Stimulated activated memory B cell treated with anti-CD40 and anti-IgM and Interleukin-4, amounts not matched to agents 10 μg/mL and 1 μg/mL and 100 μg/mL, for 72 hours (primary cell): ENCODE measurements around the gene AMPD2.

Experiments
- ATAC-seq: fragments of 150-1000 bp; cut with Tn5 transposase; 2 replicates; pipeline ENCODE4 v1.10.0; 2021
- H3K27ac Mint-ChIP-seq: one replicate; pipeline ENCODE4 v1.8.0; 2022; ENCODE audit warnings: mild to moderate bottlenecking, mixed read lengths
- H3K27me3 Mint-ChIP-seq: one replicate; pipeline ENCODE4 v1.8.0; 2022; ENCODE audit warnings: mixed read lengths
- H3K36me3 Mint-ChIP-seq: one replicate; pipeline ENCODE4 v1.8.0; 2022; ENCODE audit warnings: mixed read lengths
- H3K4me1 Mint-ChIP-seq: one replicate; pipeline ENCODE4 v1.8.0; 2022; ENCODE audit warnings: mixed read lengths
- H3K4me3 Mint-ChIP-seq: one replicate; pipeline ENCODE4 v1.8.0; 2022; ENCODE audit warnings: mild to moderate bottlenecking, moderate library complexity, mixed read lengths
- H3K9me3 Mint-ChIP-seq: one replicate; pipeline ENCODE4 v1.8.0; 2022; ENCODE audit warnings: mixed read lengths

Gene AMPD2

DNA sequence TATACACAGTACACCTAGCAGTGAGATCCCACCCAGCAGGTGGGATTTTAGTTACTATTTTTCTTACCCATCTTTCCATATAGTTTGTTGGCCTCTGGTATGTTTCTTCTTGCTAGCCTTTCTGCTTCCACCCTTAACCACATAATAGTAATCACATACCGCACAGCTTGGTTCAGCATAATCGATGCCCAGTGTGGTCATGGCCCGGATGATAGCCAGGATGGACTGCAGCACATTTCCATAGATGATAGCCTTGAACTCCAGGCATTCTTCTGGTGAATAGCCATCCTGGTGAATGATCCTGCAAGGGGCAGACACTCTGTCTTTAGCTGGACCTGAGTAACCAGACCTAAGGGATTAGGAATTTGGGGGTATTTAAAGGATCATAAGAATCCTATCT, 9.8 kb upstream of the AMPD2 start:
- no peaks in the 10 kb centered on the region for H3K36me3 Mint-ChIP-seq
- H3K4me1 Mint-ChIP-seq = no peaks in the 10 kb centered on the region
- no peak overlapping the region for H3K4me3 Mint-ChIP-seq
- H3K27me3 Mint-ChIP-seq = no peaks in the 10 kb centered on the region
- ATAC-seq = no peak
- no peaks in the 10 kb centered on the region for H3K9me3 Mint-ChIP-seq
- no peak overlapping the region for H3K27ac Mint-ChIP-seq

- H3K4me1 Mint-ChIP-seq = peaks cover 2% of the 10 kb centered on the region
- H3K27ac Mint-ChIP-seq = no peak overlapping the region
- no peak for ATAC-seq
- H3K4me3 Mint-ChIP-seq = no peak overlapping the region
- H3K9me3 Mint-ChIP-seq = no peaks in the 10 kb centered on the region
- H3K27me3 Mint-ChIP-seq = no peaks in the 10 kb centered on the region
- H3K36me3 Mint-ChIP-seq = no peaks in the 10 kb centered on the region
Measured at GRCh38 chr1:109610609-109611307, 8.9 kb upstream of the AMPD2 start.

DNA sequence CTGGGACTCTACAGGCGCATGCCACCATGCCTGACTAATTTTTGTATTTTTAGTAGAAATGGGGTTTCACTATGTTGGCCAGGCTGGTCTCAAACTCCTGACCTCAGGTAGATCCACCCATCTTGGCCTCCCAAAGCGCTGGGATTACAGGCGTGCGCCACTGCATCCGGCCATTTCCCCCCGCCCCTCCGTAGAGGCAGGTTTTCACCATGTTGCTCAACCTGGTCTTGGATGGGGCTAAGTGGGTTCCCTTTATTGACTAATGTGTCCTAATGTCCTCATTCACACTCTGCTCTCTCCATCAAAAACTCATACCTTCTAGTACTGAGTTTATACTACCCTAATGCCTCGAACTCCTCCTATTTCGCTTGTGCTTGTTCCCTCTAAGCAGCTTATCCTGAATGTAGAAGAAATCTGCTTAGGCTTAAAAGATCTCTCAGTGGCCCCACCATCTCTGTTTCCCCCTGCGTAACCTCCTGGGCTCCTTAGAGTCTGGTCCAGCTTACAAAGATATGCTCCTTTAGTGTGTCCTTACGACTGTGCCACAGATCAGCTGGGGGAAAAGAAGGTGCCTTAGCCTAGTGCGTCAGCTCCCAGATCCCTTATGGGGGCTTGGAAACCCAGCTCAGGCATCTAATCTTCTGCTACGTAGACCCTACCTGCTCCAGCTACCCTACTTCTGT, 8.2 kb upstream of the AMPD2 start:
- H3K4me1 Mint-ChIP-seq = peaks cover 9% of the 10 kb centered on the region
- no peak overlapping the region for H3K4me3 Mint-ChIP-seq
- no peaks in the 10 kb centered on the region for H3K9me3 Mint-ChIP-seq
- no peak for ATAC-seq
- no peaks in the 10 kb centered on the region for H3K36me3 Mint-ChIP-seq
- H3K27ac Mint-ChIP-seq = no peak overlapping the region
- H3K27me3 Mint-ChIP-seq = no peaks in the 10 kb centered on the region

GRCh38 chr1:109613361-109614147, 6.1 kb upstream of the AMPD2 start:
- H3K27me3 Mint-ChIP-seq = no peaks in the 10 kb centered on the region
- H3K36me3 Mint-ChIP-seq = no peaks in the 10 kb centered on the region
- H3K4me1 Mint-ChIP-seq = peaks cover 24% of the 10 kb centered on the region
- ATAC-seq = no peak
- no peak overlapping the region for H3K27ac Mint-ChIP-seq
- H3K4me3 Mint-ChIP-seq = no peak overlapping the region
- no peaks in the 10 kb centered on the region for H3K9me3 Mint-ChIP-seq

DNA sequence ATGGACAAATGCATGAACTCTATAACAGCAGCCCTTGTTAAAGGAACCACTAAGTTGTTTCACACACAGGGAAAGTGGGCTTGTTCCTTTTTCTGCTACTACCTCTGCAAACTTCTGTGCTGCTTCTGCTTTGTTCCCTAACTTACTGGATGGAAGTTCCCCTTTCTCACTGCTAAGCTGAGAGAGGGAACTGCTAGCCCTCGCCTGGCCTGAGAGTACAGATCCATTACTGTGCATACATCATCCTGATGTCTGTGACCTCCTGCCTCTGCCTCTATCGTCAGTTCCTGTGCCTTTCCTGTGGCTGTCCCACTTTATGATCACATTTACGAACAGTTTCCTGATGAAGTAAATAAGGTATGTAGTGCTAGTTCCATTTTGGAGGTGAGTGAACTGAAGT, 3.8 kb upstream of the AMPD2 start:
- Mint-ChIP-seq H3K36me3 (no peaks in the 10 kb centered on the region), H3K4me1 (peaks cover 47% of the 10 kb centered on the region), H3K4me3 (no peak overlapping the region), H3K9me3 (no peaks in the 10 kb centered on the region), H3K27me3 (no peaks in the 10 kb centered on the region), H3K27ac (peak overlapping the region; percentile 4)
- peak; percentile 76 for ATAC-seq

GRCh38 chr1:109616391-109616790, 3.2 kb upstream of the AMPD2 start:
- Mint-ChIP-seq H3K27ac (peak overlapping the region; percentile 4), H3K9me3 (no peaks in the 10 kb centered on the region), H3K4me3 (no peak overlapping the region), H3K4me1 (peaks cover 52% of the 10 kb centered on the region), H3K36me3 (no peaks in the 10 kb centered on the region), H3K27me3 (no peaks in the 10 kb centered on the region)
- no peak for ATAC-seq

DNA sequence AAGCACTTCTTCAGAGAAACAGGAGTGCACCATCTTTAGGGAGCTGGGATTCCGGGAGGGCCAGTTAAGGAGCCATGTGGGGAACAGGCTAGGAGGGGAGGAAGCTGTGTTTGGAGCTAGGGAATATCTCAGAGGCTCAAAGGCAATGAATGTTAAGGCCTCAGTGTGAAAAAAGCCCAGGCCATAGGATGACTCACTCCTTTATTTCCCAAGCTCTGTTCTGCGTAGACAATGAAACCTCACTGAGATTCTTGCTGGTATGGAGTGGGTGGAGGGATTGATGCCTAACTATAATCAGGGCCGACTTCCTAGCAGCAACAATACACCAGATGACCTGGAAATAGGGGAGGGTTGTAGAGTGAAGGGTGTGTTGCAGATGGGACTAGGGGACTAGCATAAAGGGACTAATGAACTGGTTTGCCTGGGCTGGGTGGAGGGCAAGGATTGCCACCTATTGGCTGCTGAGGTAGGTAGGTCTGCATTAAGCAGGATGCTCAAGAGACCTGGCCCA, 2.3 kb upstream of the AMPD2 start:
- ATAC-seq = no peak
- Mint-ChIP-seq H3K36me3 (no peaks in the 10 kb centered on the region), H3K27ac (peak overlapping the region; percentile 4), H3K9me3 (no peaks in the 10 kb centered on the region), H3K4me1 (peaks cover 61% of the 10 kb centered on the region), H3K4me3 (no peak overlapping the region), H3K27me3 (no peaks in the 10 kb centered on the region)

GRCh38 chr1:109618661-109619575, 719 bp upstream of the AMPD2 start:
- peak overlapping the region; percentile 89 for H3K27ac Mint-ChIP-seq
- H3K27me3 Mint-ChIP-seq = no peaks in the 10 kb centered on the region
- ATAC-seq = no peak
- peak overlapping the region; percentile 96 for H3K4me3 Mint-ChIP-seq
- no peaks in the 10 kb centered on the region for H3K9me3 Mint-ChIP-seq
- peaks cover 77% of the 10 kb centered on the region for H3K4me1 Mint-ChIP-seq
- no peaks in the 10 kb centered on the region for H3K36me3 Mint-ChIP-seq

- Mint-ChIP-seq H3K27me3 (no peaks in the 10 kb centered on the region), H3K4me1 (peaks cover 92% of the 10 kb centered on the region), H3K27ac (peak overlapping the region; percentile 89), H3K4me3 (peak overlapping the region; percentile 96), H3K9me3 (no peaks in the 10 kb centered on the region), H3K36me3 (no peaks in the 10 kb centered on the region)
- no peak for ATAC-seq
Measured at GRCh38 chr1:109620401-109620791, 759 bp downstream of the AMPD2 start.

DNA sequence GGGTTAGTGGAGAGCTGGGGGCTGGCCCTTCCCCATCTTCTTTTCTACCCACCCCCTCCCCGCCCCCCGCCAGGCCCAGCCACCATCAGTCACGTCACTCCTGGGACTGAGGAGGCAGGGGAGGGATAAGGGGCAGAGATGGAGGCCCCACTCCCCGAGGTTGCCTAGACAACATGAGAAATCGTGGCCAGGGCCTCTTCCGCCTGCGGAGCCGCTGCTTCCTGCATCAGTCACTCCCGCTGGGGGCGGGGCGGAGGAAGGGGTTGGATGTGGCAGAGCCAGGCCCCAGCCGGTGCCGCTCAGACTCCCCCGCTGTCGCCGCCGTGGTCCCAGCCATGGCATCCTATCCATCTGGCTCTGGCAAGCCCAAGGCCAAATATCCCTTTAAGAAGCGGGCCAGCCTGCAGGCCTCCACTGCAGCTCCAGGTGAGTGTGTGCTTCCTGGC, 1.2 kb downstream of the AMPD2 start:
- ATAC-seq = peak; percentile 83

DNA sequence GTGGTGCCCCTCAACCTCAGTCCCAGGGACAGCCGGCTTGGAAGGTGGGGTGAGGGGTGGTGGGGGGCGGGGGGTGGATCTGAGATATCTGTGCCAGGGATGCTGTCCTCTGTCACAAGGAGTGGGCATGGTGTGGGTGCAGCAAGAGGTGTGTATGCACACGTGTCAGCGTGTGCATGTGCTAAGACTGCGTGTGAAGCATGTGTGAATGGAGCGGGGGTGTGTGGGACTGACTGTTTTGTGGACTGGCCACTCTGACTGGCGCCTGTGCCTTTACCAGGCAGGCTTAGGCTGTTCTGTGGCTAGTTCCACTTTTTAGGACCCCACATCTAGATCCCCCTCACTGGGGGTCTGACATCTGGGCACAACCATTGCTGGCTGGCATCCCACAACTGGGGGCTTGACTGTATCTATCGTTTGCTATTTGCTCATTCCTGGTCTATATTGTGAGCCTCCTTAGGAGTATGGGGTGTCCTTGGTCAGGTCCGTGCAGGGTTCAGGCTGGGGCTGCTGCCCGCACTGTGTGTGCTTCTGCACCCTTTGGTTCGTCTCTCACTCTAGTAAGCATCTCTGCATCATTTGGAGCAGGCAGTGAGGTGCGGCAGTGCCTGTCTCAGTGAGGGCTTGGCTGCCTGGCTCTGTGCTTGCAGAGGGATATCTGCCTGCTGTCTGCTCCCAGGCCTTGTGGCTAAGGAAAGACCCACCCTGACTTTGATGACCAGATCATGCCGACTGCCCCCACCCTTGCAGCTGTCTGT, 1.9 kb downstream of the AMPD2 start:
- H3K27me3 Mint-ChIP-seq = no peaks in the 10 kb centered on the region
- no peak for ATAC-seq
- peak overlapping the region; percentile 96 for H3K4me3 Mint-ChIP-seq
- H3K4me1 Mint-ChIP-seq = peaks cover 89% of the 10 kb centered on the region
- H3K9me3 Mint-ChIP-seq = no peaks in the 10 kb centered on the region
- H3K36me3 Mint-ChIP-seq = peaks cover 8% of the 10 kb centered on the region
- peak overlapping the region; percentile 89 for H3K27ac Mint-ChIP-seq

More for the DNA sequence above, 1.2 kb downstream of the AMPD2 start:
- peak overlapping the region; percentile 89 for H3K27ac Mint-ChIP-seq
- H3K36me3 Mint-ChIP-seq = peaks cover under 1% of the 10 kb centered on the region
- H3K4me1 Mint-ChIP-seq = peaks cover 94% of the 10 kb centered on the region
- no peaks in the 10 kb centered on the region for H3K9me3 Mint-ChIP-seq
- peak overlapping the region; percentile 96 for H3K4me3 Mint-ChIP-seq
- no peaks in the 10 kb centered on the region for H3K27me3 Mint-ChIP-seq

DNA sequence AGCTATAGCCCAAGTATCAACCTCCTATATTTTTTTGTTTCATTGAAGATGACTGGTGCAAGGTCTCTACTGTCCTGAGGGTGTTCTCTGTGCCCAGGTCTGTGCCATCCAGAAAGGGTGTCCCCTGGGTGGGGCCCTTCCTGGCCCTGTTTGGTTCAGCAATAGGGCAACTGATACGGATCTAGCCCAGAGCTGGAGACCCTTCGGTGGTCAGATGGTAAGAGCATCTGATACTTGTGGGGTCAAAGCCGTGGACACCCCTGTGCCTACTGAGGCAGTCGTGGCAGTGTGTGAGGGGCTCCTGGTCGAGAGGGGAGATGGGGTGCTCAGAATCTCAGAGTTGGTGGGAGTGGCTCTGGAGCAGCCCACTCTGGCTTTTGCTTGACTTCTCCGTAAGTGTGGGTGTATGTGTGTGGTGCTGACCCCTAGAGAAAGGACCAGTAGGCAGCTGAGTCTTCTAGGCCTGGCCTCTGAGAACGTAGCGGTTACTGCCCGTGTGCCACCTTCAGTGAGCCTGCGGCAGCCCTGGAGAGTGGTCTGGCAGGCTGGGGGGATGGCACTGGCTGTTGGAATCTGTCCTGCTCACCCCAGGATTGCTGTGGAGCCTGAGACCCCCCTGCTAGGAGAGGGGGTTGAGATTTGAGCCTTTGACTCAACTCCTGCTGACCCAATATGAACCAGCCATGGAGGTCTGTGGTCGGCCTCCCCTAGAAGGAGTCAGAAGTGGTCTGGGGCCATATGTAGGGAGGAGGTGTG, 2.7 kb downstream of the AMPD2 start:
- peak overlapping the region; percentile 89 for H3K27ac Mint-ChIP-seq
- no peaks in the 10 kb centered on the region for H3K9me3 Mint-ChIP-seq
- peaks cover 9% of the 10 kb centered on the region for H3K36me3 Mint-ChIP-seq
- H3K4me1 Mint-ChIP-seq = peaks cover 83% of the 10 kb centered on the region
- no peak for ATAC-seq
- no peaks in the 10 kb centered on the region for H3K27me3 Mint-ChIP-seq
- H3K4me3 Mint-ChIP-seq = peak overlapping the region; percentile 96

GRCh38 chr1:109622895-109623294, 3.3 kb downstream of the AMPD2 start:
- peak overlapping the region; percentile 89 for H3K27ac Mint-ChIP-seq
- peaks cover 15% of the 10 kb centered on the region for H3K36me3 Mint-ChIP-seq
- no peaks in the 10 kb centered on the region for H3K9me3 Mint-ChIP-seq
- ATAC-seq = no peak
- peak overlapping the region; percentile 9 for H3K4me3 Mint-ChIP-seq
- peaks cover 80% of the 10 kb centered on the region for H3K4me1 Mint-ChIP-seq
- H3K27me3 Mint-ChIP-seq = no peaks in the 10 kb centered on the region
